ENCODE data around the gene CHMP4A. TPM values are rescaled to one million over a fixed set of nuclear protein-coding genes. Genes with fewer than 3 reads are reported as not detected.
A peak's percentile ranks its signal among the peaks of the same experiment; 100 is the strongest.

CHMP4A gene
- total and polyA plus RNA-seq, 3 donors from 2014 or later = 52.9 to 111 (median 56.3) TPM

DNA sequence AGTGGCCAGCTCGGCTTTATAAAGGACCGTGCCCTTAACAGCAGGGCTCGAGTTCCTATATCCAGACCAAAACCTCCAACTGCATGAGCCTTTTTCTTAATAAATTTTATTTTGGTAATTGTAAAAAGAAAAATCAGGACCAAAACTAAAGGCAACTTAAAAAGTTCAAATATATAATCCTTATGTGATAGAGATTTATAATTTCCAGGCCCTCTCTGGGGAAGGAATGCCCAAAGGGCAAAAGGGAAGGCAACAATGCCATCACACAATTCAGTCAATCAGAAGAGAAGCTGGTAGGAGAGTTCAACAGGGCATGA is 24.3 kb downstream of the CHMP4A start:
- peak overlapping the region in 1 of 2 donors; percentile 52 for H3K27ac ChIP-seq
- DNase-seq = no peak
- WGBS, 2 donors = 0 to 3% methylated on average over 3 of the region's 3 CpGs
- H3K36me3 ChIP-seq (ENCODE audit: low read depth, missing control alignments) = no peaks in the 10 kb centered on the region
- TF ChIP-seq, protein P1, sequence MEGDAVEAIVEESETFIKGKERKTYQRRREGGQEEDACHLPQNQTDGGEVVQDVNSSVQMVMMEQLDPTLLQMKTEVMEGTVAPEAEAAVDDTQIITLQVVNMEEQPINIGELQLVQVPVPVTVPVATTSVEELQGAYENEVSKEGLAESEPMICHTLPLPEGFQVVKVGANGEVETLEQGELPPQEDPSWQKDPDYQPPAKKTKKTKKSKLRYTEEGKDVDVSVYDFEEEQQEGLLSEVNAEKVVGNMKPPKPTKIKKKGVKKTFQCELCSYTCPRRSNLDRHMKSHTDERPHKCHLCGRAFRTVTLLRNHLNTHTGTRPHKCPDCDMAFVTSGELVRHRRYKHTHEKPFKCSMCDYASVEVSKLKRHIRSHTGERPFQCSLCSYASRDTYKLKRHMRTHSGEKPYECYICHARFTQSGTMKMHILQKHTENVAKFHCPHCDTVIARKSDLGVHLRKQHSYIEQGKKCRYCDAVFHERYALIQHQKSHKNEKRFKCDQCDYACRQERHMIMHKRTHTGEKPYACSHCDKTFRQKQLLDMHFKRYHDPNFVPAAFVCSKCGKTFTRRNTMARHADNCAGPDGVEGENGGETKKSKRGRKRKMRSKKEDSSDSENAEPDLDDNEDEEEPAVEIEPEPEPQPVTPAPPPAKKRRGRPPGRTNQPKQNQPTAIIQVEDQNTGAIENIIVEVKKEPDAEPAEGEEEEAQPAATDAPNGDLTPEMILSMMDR (IDR thresholded peaks at IDR 0.05) = no peak
- H3K4me1 ChIP-seq = peaks cover 9% of the 10 kb centered on the region
- H3K9me3 ChIP-seq = no peaks in the 10 kb centered on the region
- intact Hi-C loops (cut with DNase I; ENCODE audit: low total_unique reads) = no loop called here
- H3K4me3 ChIP-seq = peak overlapping the region in 1 of 2 donors; percentile 76
- no peaks in the 10 kb centered on the region for H3K27me3 ChIP-seq

DNA sequence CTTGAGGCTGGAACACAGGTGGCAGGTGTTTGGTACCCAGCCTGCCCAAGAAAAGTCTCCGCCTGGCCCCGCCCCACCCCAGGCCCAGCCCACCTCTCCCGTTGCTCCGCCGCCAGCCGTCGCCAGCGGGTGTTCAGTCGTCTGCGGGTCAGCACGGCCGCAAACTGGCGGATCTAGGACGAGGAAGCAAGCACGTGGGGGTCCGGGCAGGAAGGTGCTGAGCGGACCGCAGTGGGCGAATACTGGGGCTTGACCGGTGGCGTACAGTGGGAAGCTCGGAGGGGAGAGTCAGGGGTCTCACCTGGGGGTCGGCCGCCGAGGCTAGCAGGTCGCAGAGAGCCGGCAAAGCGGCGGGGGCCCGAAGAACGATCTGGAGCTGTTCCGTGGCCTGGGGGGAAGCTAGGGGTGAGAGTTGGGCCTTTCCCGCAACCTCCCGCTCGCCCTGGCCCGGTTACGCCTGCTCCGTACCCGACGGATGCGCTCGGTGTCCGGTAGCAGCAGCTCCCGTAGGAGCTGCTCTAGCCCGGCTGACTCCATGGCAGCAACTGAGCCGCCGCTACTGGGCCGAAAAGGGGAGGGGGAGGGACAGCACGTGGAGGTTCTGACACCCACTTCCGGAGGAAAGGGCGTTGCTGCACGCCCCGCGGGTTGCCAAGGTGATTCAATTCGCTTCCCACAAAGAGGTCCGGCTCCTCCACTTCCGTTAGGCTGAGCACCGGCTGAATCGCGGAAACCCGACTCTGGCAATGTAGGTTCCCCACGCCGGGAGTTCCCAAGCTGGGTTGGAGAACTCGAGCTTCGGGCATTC is 24.8 kb downstream of the CHMP4A start, which contains the start of gene IPO4:
IPO4 (minus strand) TSS at position 566 of the 808 bp plus-strand sequence; CDS start at position 537, 29 bp downstream.
- H3K27ac ChIP-seq = peak within 1 kb of the TSS in 1 of 2 donors; percentile 52
- intact Hi-C loops (cut with DNase I; ENCODE audit: low total_unique reads) = no loop called here
- no peaks in the 10 kb centered on the region for H3K27me3 ChIP-seq
- TF ChIP-seq, protein P1 (IDR thresholded peaks at IDR 0.05) = no peak
- TF ChIP-seq POLR2A (IDR thresholded peaks at IDR 0.05) = no peak
- peak; percentile 98 for DNase-seq
- WGBS, 2 donors = 0% methylated on average over 42 to 64 of the region's 65 CpGs
- H3K4me1 ChIP-seq = peaks cover 9% of the 10 kb centered on the region
- peak within 1 kb of the TSS; percentile 55 to 76 for H3K4me3 ChIP-seq
- H3K9me3 ChIP-seq = no peaks in the 10 kb centered on the region
- no peaks in the 10 kb centered on the region for H3K36me3 ChIP-seq (ENCODE audit: low read depth, missing control alignments)

DNA sequence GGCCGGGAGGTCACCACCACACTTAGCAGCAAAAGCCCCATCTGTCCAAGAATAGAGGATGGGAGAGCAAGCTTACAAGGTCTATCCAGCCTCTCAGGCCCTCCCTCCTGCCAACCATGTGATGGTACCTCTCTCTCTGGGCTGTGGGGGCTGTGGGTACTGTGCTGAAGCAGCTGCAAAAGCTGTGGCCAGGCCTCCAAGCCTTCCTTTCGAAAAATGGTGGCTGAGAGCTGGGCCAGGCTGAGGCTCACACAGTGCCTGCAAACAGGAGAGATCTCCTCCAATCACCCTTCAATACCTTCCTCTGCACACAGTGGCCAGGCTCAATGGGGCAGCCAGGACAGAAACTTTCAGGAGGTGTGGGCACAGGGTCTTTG is 25.8 kb downstream of the CHMP4A start:
- H3K27ac ChIP-seq = peak overlapping the region in 1 of 2 donors; percentile 44
- 87 to 92% methylated on average over 2 of the region's 2 CpGs for WGBS, 2 donors

DNA sequence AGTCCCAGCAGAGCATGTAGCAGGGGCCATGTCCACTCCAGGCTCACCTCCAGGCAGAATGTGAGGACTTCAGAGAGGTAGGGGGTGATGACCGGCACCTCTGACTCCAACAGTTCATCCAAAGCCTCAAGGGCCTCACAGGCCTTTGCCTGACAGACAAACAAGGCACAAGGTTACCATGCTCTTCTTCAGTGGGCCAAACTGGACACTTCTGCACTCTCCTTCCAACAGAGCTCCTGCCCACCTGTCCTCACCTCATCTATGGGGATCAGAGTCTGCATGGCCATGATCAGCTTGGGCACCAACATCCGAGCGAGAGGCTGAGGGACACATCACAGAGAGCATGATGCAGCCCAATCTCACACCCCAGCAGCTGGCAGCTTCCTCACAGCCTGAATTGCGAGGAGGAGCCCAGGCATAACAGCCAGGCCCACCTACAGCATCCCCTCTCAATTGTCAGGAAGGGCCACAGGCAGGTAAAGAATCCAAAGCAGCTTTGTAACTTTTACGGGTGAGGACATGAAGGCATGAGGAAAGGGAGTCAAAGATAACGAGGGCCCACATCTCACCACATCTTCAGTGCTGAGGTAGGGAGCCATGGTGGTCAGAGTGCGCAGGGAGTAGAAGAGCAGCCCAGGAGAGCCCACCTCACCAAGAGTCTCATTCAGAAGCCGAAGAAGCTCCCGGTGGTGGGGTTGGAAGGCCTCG is 26.3 kb downstream of the CHMP4A start:
- H3K27ac ChIP-seq = no peak overlapping the region
- H3K9me3 ChIP-seq = no peaks in the 10 kb centered on the region
- H3K4me3 ChIP-seq = no peak overlapping the region
- WGBS, 2 donors = 93 to 94% methylated on average over 10 of the region's 10 CpGs
- intact Hi-C loops (cut with DNase I; ENCODE audit: low total_unique reads) = no loop called here
- no peaks in the 10 kb centered on the region for H3K36me3 ChIP-seq (ENCODE audit: low read depth, missing control alignments)
- no peak for DNase-seq
- H3K27me3 ChIP-seq = no peaks in the 10 kb centered on the region
- TF ChIP-seq, protein P1 (IDR thresholded peaks at IDR 0.05) = no peak
- no peak for TF ChIP-seq POLR2A (IDR thresholded peaks at IDR 0.05)
- H3K4me1 ChIP-seq = peaks cover 9% of the 10 kb centered on the region

More for the DNA sequence above, 25.8 kb downstream of the CHMP4A start:
- Histone ChIP-seq H3K36me3 (ENCODE audit: low read depth, missing control alignments) (no peaks in the 10 kb centered on the region), H3K9me3 (no peaks in the 10 kb centered on the region), H3K27me3 (no peaks in the 10 kb centered on the region), H3K4me1 (peaks cover 9% of the 10 kb centered on the region), H3K4me3 (no peak overlapping the region)
- intact Hi-C loops (cut with DNase I; ENCODE audit: low total_unique reads) = no loop called here
- TF ChIP-seq, protein P1 (IDR thresholded peaks at IDR 0.05) = no peak
- no peak for TF ChIP-seq POLR2A (IDR thresholded peaks at IDR 0.05)
- DNase-seq = no peak

All from testis (tissue), 3 donors.